ENCODE data around the gene ZNF774.
A peak's percentile ranks its signal among the peaks of the same experiment; 100 is the strongest.
"Not testable (repeated sequence)": the region's sequence is repeated elsewhere in the genome, so short reads cannot be mapped to it uniquely, and the experiment has no call there.

The ZNF774 gene

DNA sequence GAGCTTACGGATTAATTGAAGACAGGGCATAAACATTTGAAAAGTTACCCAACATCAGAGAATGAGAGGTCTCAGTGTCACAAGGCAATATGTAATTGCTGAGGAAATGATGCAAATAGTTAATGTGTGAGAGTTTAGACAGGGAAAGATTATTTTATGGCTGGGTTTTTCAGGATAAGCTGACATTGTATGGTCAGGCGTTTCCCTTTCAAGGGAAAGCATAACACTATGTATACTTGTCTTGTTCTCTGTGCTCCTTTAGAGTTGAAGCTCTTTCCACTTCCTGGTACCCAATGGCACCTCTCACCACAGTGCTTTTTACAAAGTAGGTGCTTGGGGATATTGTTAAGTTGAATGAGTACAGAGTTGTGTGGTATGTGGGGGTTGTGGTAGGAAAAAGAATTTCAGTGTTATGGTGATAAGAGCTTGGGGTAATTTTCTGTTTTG, 55.8 kb downstream of the ZNF774 start:
- H3K27ac ChIP-seq (ENCODE audit: poor library complexity, severe bottlenecking), result peak overlapping the region; percentile 29
- H3K27me3 ChIP-seq (ENCODE audit: insufficient read depth, poor library complexity, severe bottlenecking), result no peaks in the 10 kb centered on the region
- H3K4me3 ChIP-seq (ENCODE audit: severe bottlenecking), result no peak overlapping the region
- no peak for TF ChIP-seq CTCF (IDR thresholded peaks at IDR 0.05; ENCODE audit: poor library complexity, severe bottlenecking)
- no peak for ATAC-seq (ENCODE audit: low read depth)
- H3K9me3 ChIP-seq (ENCODE audit: severe bottlenecking), result no peaks in the 10 kb centered on the region
- DNase-seq (ENCODE audit: low spot score), result no peak
- H3K4me1 ChIP-seq (ENCODE audit: insufficient read depth, poor library complexity, severe bottlenecking), result peaks cover 65% of the 10 kb centered on the region
- peaks cover 30% of the 10 kb centered on the region for H3K36me3 ChIP-seq (ENCODE audit: low read depth)

GRCh38 chr15:90408657-90409056, 56.6 kb downstream of the ZNF774 start:
- Histone ChIP-seq H3K4me3 (ENCODE audit: severe bottlenecking) (no peak overlapping the region), H3K36me3 (ENCODE audit: low read depth) (peaks cover 26% of the 10 kb centered on the region), H3K27ac (ENCODE audit: poor library complexity, severe bottlenecking) (no peak overlapping the region), H3K27me3 (ENCODE audit: insufficient read depth, poor library complexity, severe bottlenecking) (no peaks in the 10 kb centered on the region), H3K9me3 (ENCODE audit: severe bottlenecking) (no peaks in the 10 kb centered on the region), H3K4me1 (ENCODE audit: insufficient read depth, poor library complexity, severe bottlenecking) (peaks cover 65% of the 10 kb centered on the region)
- no peak for TF ChIP-seq CTCF (IDR thresholded peaks at IDR 0.05; ENCODE audit: poor library complexity, severe bottlenecking)
- ATAC-seq (ENCODE audit: low read depth) (no peak), DNase-seq (ENCODE audit: low spot score) (no peak)

- not testable (repeated sequence) for H3K9me3 ChIP-seq (ENCODE audit: severe bottlenecking); DNase-seq (ENCODE audit: low spot score); H3K27ac ChIP-seq (ENCODE audit: poor library complexity, severe bottlenecking); H3K4me3 ChIP-seq (ENCODE audit: severe bottlenecking); ATAC-seq (ENCODE audit: low read depth); H3K27me3 ChIP-seq (ENCODE audit: insufficient read depth, poor library complexity, severe bottlenecking)
- H3K4me1 ChIP-seq (ENCODE audit: insufficient read depth, poor library complexity, severe bottlenecking), result peaks cover 69% of the 10 kb centered on the region
- H3K36me3 ChIP-seq (ENCODE audit: low read depth), result peaks cover 23% of the 10 kb centered on the region
Observed at GRCh38 chr15:90409587-90409986, 57.5 kb downstream of the ZNF774 start.

DNA sequence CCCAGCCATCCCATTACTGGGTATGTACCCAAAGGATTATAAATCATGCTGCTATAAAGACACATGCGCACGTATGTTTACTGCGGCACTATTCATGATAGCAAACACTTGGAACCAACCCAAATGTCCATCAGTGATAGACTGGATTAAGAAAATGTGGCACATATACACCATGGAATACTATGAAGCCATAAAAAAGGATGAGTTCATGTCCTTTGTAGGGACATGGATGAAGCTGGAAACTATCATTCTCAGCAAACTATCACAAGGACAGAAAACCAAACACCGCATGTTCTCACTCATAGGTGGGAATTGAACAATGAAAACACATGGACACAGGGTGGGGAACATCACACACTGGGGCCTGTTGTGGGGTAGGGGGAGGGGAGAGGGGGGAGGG, 58.2 kb downstream of the ZNF774 start:
- peaks cover 69% of the 10 kb centered on the region for H3K4me1 ChIP-seq (ENCODE audit: insufficient read depth, poor library complexity, severe bottlenecking)
- ATAC-seq (ENCODE audit: low read depth), result not testable (repeated sequence)

GRCh38 chr15:90411176-90411575, 59.1 kb downstream of the ZNF774 start:
- TF ChIP-seq CTCF (IDR thresholded peaks at IDR 0.05; ENCODE audit: poor library complexity, severe bottlenecking), result no peak
- ATAC-seq (ENCODE audit: low read depth) (no peak), DNase-seq (ENCODE audit: low spot score) (no peak)
- Histone ChIP-seq H3K9me3 (ENCODE audit: severe bottlenecking) (no peaks in the 10 kb centered on the region), H3K27ac (ENCODE audit: poor library complexity, severe bottlenecking) (peak overlapping the region; percentile 93), H3K4me1 (ENCODE audit: insufficient read depth, poor library complexity, severe bottlenecking) (peaks cover 67% of the 10 kb centered on the region), H3K36me3 (ENCODE audit: low read depth) (peaks cover 26% of the 10 kb centered on the region), H3K4me3 (ENCODE audit: severe bottlenecking) (no peak overlapping the region), H3K27me3 (ENCODE audit: insufficient read depth, poor library complexity, severe bottlenecking) (no peaks in the 10 kb centered on the region)

More for the DNA sequence above, 58.2 kb downstream of the ZNF774 start:
- DNase-seq (ENCODE audit: low spot score); H3K4me3 ChIP-seq (ENCODE audit: severe bottlenecking); H3K9me3 ChIP-seq (ENCODE audit: severe bottlenecking); H3K27me3 ChIP-seq (ENCODE audit: insufficient read depth, poor library complexity, severe bottlenecking): not testable (repeated sequence)
- Histone ChIP-seq H3K27ac (ENCODE audit: poor library complexity, severe bottlenecking) (peak overlapping the region; percentile 93), H3K36me3 (ENCODE audit: low read depth) (peaks cover 23% of the 10 kb centered on the region)

Measured in RWPE2 (cell line).